ENCODE results near the gene TATDN2. TPM values are rescaled to one million over a fixed set of nuclear protein-coding genes. Genes with fewer than 3 reads are reported as not detected.

The TATDN2 gene
- total and polyA plus RNA-seq, 8 donors: 29.1 to 42.1 (median 36.1) TPM

GRCh38 chr3:10253731-10254130 lies 5.5 kb downstream of the TATDN2 start:
- no peak overlapping the region for H3K27ac ChIP-seq
- intact Hi-C loops (cut with DNase I): no loop called here
- H3K4me3 ChIP-seq: no peak overlapping the region
- no peaks in the 10 kb centered on the region for H3K9me3 ChIP-seq
- H3K36me3 ChIP-seq: peaks cover 0 to 60% of the 10 kb centered on the region in 2 donors
- no peaks in the 10 kb centered on the region for H3K27me3 ChIP-seq
- DNase-seq: no peak
- TF ChIP-seq CTCF (IDR thresholded peaks at IDR 0.05): no peak
- peaks cover 7 to 51% of the 10 kb centered on the region in 2 donors for H3K4me1 ChIP-seq
- ATAC-seq: no peak

- ATAC-seq (no peak), DNase-seq (no peak)
- TF ChIP-seq CTCF (IDR thresholded peaks at IDR 0.05): no peak
- no peak overlapping the region for H3K27ac ChIP-seq
- no peak overlapping the region for H3K4me3 ChIP-seq
- H3K9me3 ChIP-seq: no peaks in the 10 kb centered on the region
- intact Hi-C loops (cut with DNase I): no loop called here
- H3K4me1 ChIP-seq: peaks cover 2 to 34% of the 10 kb centered on the region in 2 donors
- H3K36me3 ChIP-seq: peaks cover 0 to 81% of the 10 kb centered on the region in 2 donors
- no peaks in the 10 kb centered on the region for H3K27me3 ChIP-seq
These were observed 7.6 kb downstream of the TATDN2 start for GRCh38 chr3:10255835-10256234.

- no peak overlapping the region for H3K4me3 ChIP-seq
These were observed 10.8 kb downstream of the TATDN2 start for GRCh38 chr3:10259036-10259435.

GRCh38 chr3:10259798-10260197 lies 11.5 kb downstream of the TATDN2 start:
- DNase-seq (no peak), ATAC-seq (no peak)
- intact Hi-C loops (cut with DNase I): no loop called here
- Histone ChIP-seq H3K4me3 (no peak overlapping the region), H3K27me3 (no peaks in the 10 kb centered on the region), H3K9me3 (no peaks in the 10 kb centered on the region), H3K36me3 (peaks cover 0 to 82% of the 10 kb centered on the region in 2 donors), H3K4me1 (peaks cover 0 to 16% of the 10 kb centered on the region in 2 donors), H3K27ac (no peak overlapping the region)
- TF ChIP-seq CTCF (IDR thresholded peaks at IDR 0.05): no peak

More at GRCh38 chr3:10259036-10259435, 10.8 kb downstream of the TATDN2 start:
- peaks cover 0 to 88% of the 10 kb centered on the region in 2 donors for H3K36me3 ChIP-seq
- intact Hi-C loops (cut with DNase I): no loop called here
- H3K9me3 ChIP-seq: no peaks in the 10 kb centered on the region
- no peak for TF ChIP-seq CTCF (IDR thresholded peaks at IDR 0.05)
- no peak overlapping the region for H3K27ac ChIP-seq
- H3K27me3 ChIP-seq: no peaks in the 10 kb centered on the region
- peaks cover 0 to 20% of the 10 kb centered on the region in 2 donors for H3K4me1 ChIP-seq
- DNase-seq: no peak
- ATAC-seq: no peak

- Histone ChIP-seq H3K4me1 (peaks cover 0 to 13% of the 10 kb centered on the region in 2 donors), H3K27me3 (no peaks in the 10 kb centered on the region), H3K36me3 (peaks cover 0 to 81% of the 10 kb centered on the region in 2 donors), H3K9me3 (no peaks in the 10 kb centered on the region), H3K27ac (no peak overlapping the region), H3K4me3 (no peak overlapping the region)
- ATAC-seq: no peak
- no peak for TF ChIP-seq CTCF (IDR thresholded peaks at IDR 0.05)
- no peak for DNase-seq
- intact Hi-C loops (cut with DNase I): no loop called here
These were observed 12.0 kb downstream of the TATDN2 start for GRCh38 chr3:10260211-10260701.

Measured in left lung (tissue), 10 donors.